ENCODE measurements around the gene ATG5.
"Not testable (repeated sequence)": the region's sequence is repeated elsewhere in the genome, so short reads cannot be mapped to it uniquely, and the experiment has no call there.

ATG5 gene

GRCh38 chr6:106160189-106160588 lies 165.4 kb downstream of the ATG5 start:
- H3K27me3 ChIP-seq (ENCODE audit: control insufficient read depth, insufficient read depth, low read length), result no peaks in the 10 kb centered on the region
- no peaks in the 10 kb centered on the region for H3K9me3 ChIP-seq (replicated peaks; ENCODE audit: low read length)
- peaks cover 44% of the 10 kb centered on the region for H3K4me1 ChIP-seq (ENCODE audit: control insufficient read depth, insufficient read depth, low read length)
- H3K9ac ChIP-seq (ENCODE audit: low read depth, low read length), result no peak overlapping the region
- no peak overlapping the region for H3K4me2 ChIP-seq (ENCODE audit: low read length)
- H3K36me3 ChIP-seq (ENCODE audit: insufficient read depth, low read length), result no peaks in the 10 kb centered on the region
- H3K4me3 ChIP-seq (ENCODE audit: low read length), result no peak overlapping the region

DNA sequence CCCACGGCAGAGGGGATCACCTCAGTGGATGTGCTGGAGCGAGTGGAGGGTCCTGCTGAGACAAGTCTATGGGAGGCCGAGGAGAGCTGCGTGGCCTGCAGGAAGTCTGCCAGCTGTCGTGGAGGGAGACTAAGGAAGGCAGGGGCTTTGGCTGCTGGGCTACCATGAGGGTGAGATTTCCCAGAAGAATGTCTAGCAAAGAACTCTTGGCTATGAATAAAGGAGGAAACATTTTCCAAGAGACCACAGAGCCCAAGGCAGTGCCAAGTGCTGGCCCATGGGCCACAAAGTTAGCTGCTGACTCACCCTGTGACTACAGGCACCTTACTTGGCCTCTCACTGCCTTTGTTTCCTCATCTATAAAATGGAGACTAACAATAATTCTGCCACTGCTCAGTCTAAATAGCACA lies 166.0 kb downstream of the ATG5 start:
- Histone ChIP-seq H3K4me1 (ENCODE audit: control insufficient read depth, insufficient read depth, low read length) (peaks cover 41% of the 10 kb centered on the region), H3K9me3 (replicated peaks; ENCODE audit: low read length) (no peaks in the 10 kb centered on the region), H3K9ac (ENCODE audit: low read depth, low read length) (peak overlapping the region; percentile 44), H3K4me2 (ENCODE audit: low read length) (peak overlapping the region; percentile 10), H3K36me3 (ENCODE audit: insufficient read depth, low read length) (no peaks in the 10 kb centered on the region), H3K4me3 (ENCODE audit: low read length) (no peak overlapping the region), H3K27me3 (ENCODE audit: control insufficient read depth, insufficient read depth, low read length) (no peaks in the 10 kb centered on the region)

- Histone ChIP-seq H3K27me3 (ENCODE audit: control insufficient read depth, insufficient read depth, low read length) (no peaks in the 10 kb centered on the region), H3K4me1 (ENCODE audit: control insufficient read depth, insufficient read depth, low read length) (peaks cover 34% of the 10 kb centered on the region), H3K4me3 (ENCODE audit: low read length) (no peak overlapping the region), H3K36me3 (ENCODE audit: insufficient read depth, low read length) (no peaks in the 10 kb centered on the region), H3K9ac (ENCODE audit: low read depth, low read length) (peak overlapping the region; percentile 44), H3K4me2 (ENCODE audit: low read length) (peak overlapping the region; percentile 10), H3K9me3 (replicated peaks; ENCODE audit: low read length) (no peaks in the 10 kb centered on the region)
Measured at GRCh38 chr6:106158816-106159215, 166.7 kb downstream of the ATG5 start.

DNA sequence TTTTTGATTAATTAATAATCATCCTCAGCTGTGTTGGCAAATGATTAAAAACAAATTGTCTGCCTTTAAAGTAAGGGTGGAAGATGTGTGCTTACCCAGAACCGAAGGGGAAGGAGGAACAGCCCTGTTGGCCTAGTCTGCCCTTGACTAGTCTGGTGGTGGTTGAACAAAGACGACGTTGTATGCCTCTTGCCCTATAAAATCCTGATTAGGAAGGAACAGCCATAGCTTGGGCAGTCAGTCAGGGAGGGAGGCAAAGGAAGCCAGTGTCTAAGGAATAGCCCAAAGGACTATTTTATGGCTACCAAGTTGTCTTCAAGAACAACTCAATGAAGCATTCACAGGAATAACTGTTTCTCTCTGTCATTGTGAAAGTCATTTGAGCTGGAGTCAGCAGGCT lies 168.7 kb downstream of the ATG5 start:
- Histone ChIP-seq H3K27me3 (ENCODE audit: control insufficient read depth, insufficient read depth, low read length) (no peaks in the 10 kb centered on the region), H3K4me2 (ENCODE audit: low read length) (no peak overlapping the region), H3K9ac (ENCODE audit: low read depth, low read length) (no peak overlapping the region), H3K9me3 (replicated peaks; ENCODE audit: low read length) (no peaks in the 10 kb centered on the region), H3K36me3 (ENCODE audit: insufficient read depth, low read length) (no peaks in the 10 kb centered on the region), H3K4me3 (ENCODE audit: low read length) (no peak overlapping the region), H3K4me1 (ENCODE audit: control insufficient read depth, insufficient read depth, low read length) (peaks cover 21% of the 10 kb centered on the region)

GRCh38 chr6:106156413-106156812 lies 169.1 kb downstream of the ATG5 start:
- no peaks in the 10 kb centered on the region for H3K9me3 ChIP-seq (replicated peaks; ENCODE audit: low read length)
- H3K4me3 ChIP-seq (ENCODE audit: low read length), result no peak overlapping the region
- H3K36me3 ChIP-seq (ENCODE audit: insufficient read depth, low read length), result no peaks in the 10 kb centered on the region
- H3K9ac ChIP-seq (ENCODE audit: low read depth, low read length), result no peak overlapping the region
- H3K4me1 ChIP-seq (ENCODE audit: control insufficient read depth, insufficient read depth, low read length), result peaks cover 21% of the 10 kb centered on the region
- no peaks in the 10 kb centered on the region for H3K27me3 ChIP-seq (ENCODE audit: control insufficient read depth, insufficient read depth, low read length)
- H3K4me2 ChIP-seq (ENCODE audit: low read length), result no peak overlapping the region

GRCh38 chr6:106155219-106155830 lies 170.2 kb downstream of the ATG5 start:
- H3K4me3 ChIP-seq (ENCODE audit: low read length), result no peak overlapping the region
- no peak overlapping the region for H3K9ac ChIP-seq (ENCODE audit: low read depth, low read length)
- peaks cover 21% of the 10 kb centered on the region for H3K4me1 ChIP-seq (ENCODE audit: control insufficient read depth, insufficient read depth, low read length)
- no peaks in the 10 kb centered on the region for H3K27me3 ChIP-seq (ENCODE audit: control insufficient read depth, insufficient read depth, low read length)
- no peak overlapping the region for H3K4me2 ChIP-seq (ENCODE audit: low read length)
- no peaks in the 10 kb centered on the region for H3K36me3 ChIP-seq (ENCODE audit: insufficient read depth, low read length)
- no peaks in the 10 kb centered on the region for H3K9me3 ChIP-seq (replicated peaks; ENCODE audit: low read length)

- no peak overlapping the region for H3K9ac ChIP-seq (ENCODE audit: low read depth, low read length)
- H3K4me3 ChIP-seq (ENCODE audit: low read length), result no peak overlapping the region
- no peaks in the 10 kb centered on the region for H3K36me3 ChIP-seq (ENCODE audit: insufficient read depth, low read length)
Measured at GRCh38 chr6:106154326-106154725, 171.2 kb downstream of the ATG5 start.

DNA sequence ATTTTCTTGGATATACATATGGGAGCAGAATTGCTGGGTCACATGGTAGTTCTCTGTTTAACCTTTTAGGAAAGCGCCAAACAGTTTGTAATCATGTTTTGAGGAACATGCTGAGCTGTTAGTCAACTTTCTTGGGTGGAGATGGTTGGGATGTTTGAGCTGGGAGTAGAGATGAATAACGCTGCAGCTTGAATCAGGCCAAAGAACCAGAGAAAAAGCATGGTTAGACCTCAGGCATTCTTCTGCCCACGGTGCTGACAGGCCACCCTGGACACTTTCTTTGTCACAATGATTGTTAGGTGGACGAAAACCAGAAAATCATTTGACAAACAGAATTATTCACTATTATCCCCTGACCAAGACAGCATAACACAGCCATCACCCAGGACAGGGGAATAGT lies 172.6 kb downstream of the ATG5 start:
- no peaks in the 10 kb centered on the region for H3K36me3 ChIP-seq (ENCODE audit: insufficient read depth, low read length)
- no peaks in the 10 kb centered on the region for H3K9me3 ChIP-seq (replicated peaks; ENCODE audit: low read length)
- H3K4me3 ChIP-seq (ENCODE audit: low read length), result no peak overlapping the region
- no peak overlapping the region for H3K9ac ChIP-seq (ENCODE audit: low read depth, low read length)
- H3K4me2 ChIP-seq (ENCODE audit: low read length), result no peak overlapping the region
- no peaks in the 10 kb centered on the region for H3K27me3 ChIP-seq (ENCODE audit: control insufficient read depth, insufficient read depth, low read length)
- H3K4me1 ChIP-seq (ENCODE audit: control insufficient read depth, insufficient read depth, low read length), result no peaks in the 10 kb centered on the region

More at GRCh38 chr6:106154326-106154725, 171.2 kb downstream of the ATG5 start:
- Histone ChIP-seq H3K4me1 (ENCODE audit: control insufficient read depth, insufficient read depth, low read length) (peaks cover 11% of the 10 kb centered on the region), H3K27me3 (ENCODE audit: control insufficient read depth, insufficient read depth, low read length) (no peaks in the 10 kb centered on the region), H3K4me2 (ENCODE audit: low read length) (no peak overlapping the region), H3K9me3 (replicated peaks; ENCODE audit: low read length) (no peaks in the 10 kb centered on the region)

- H3K36me3 ChIP-seq (ENCODE audit: insufficient read depth, low read length); H3K4me3 ChIP-seq (ENCODE audit: low read length); H3K9ac ChIP-seq (ENCODE audit: low read depth, low read length); H3K4me1 ChIP-seq (ENCODE audit: control insufficient read depth, insufficient read depth, low read length); H3K9me3 ChIP-seq (replicated peaks; ENCODE audit: low read length); H3K4me2 ChIP-seq (ENCODE audit: low read length); H3K27me3 ChIP-seq (ENCODE audit: control insufficient read depth, insufficient read depth, low read length): not testable (repeated sequence)
Measured at GRCh38 chr6:106152476-106152875, 173.1 kb downstream of the ATG5 start.

- no peaks in the 10 kb centered on the region for H3K36me3 ChIP-seq (ENCODE audit: insufficient read depth, low read length)
- H3K9me3 ChIP-seq (replicated peaks; ENCODE audit: low read length), result no peaks in the 10 kb centered on the region
- no peak overlapping the region for H3K9ac ChIP-seq (ENCODE audit: low read depth, low read length)
- H3K4me1 ChIP-seq (ENCODE audit: control insufficient read depth, insufficient read depth, low read length), result peaks cover 10% of the 10 kb centered on the region
- H3K4me2 ChIP-seq (ENCODE audit: low read length), result no peak overlapping the region
- H3K27me3 ChIP-seq (ENCODE audit: control insufficient read depth, insufficient read depth, low read length), result no peaks in the 10 kb centered on the region
- H3K4me3 ChIP-seq (ENCODE audit: low read length), result no peak overlapping the region
Measured at GRCh38 chr6:106149472-106150069, 176.0 kb downstream of the ATG5 start.

DNA sequence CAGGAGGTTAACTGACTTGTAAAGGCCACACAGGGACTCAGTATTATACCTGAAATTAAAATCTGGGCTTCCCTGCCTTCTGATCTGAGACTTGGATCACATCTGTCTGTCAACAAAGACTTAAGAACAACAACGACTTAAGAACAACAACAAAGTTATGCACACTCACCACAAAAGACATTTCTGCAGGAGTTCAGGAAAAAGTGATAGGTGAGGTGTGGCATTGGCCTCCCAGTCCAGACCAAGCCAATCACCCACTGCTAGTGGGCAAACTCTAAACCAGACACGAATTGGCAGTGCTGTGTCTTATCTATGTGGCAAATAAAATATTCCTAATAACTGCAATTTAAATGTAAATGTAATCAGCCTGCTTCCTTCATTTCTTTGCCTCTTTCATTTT lies 178.1 kb downstream of the ATG5 start:
- H3K9me3 ChIP-seq (replicated peaks; ENCODE audit: low read length), result no peaks in the 10 kb centered on the region
- no peak overlapping the region for H3K4me2 ChIP-seq (ENCODE audit: low read length)
- no peaks in the 10 kb centered on the region for H3K36me3 ChIP-seq (ENCODE audit: insufficient read depth, low read length)
- no peaks in the 10 kb centered on the region for H3K27me3 ChIP-seq (ENCODE audit: control insufficient read depth, insufficient read depth, low read length)
- no peak overlapping the region for H3K4me3 ChIP-seq (ENCODE audit: low read length)
- no peak overlapping the region for H3K9ac ChIP-seq (ENCODE audit: low read depth, low read length)
- peaks cover 10% of the 10 kb centered on the region for H3K4me1 ChIP-seq (ENCODE audit: control insufficient read depth, insufficient read depth, low read length)

DNA sequence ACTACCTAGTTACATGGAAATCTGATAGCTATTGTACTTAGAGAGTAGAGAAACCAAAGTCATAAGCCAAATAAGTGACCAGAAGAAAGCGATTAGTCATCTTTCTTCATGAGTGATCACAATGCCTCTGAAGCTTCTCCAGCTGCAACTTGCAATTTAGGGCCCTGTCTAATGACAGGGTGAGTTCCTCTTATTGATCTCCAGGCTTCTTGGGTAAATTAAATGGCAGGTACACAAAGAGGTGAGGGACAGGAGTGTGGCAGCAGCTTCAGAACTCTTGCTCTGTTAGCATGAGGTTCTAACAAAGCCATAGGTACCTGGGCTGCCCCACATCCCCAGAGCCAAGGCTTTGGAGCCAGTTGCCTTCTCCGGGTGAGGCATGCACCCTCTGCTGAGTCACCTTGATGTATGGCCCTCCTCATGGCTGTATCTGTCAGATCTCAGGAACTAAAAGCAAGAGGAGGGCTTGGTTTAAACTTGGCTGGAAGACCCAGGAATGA lies 178.7 kb downstream of the ATG5 start:
- H3K4me3 ChIP-seq (ENCODE audit: low read length), result no peak overlapping the region
- no peak overlapping the region for H3K9ac ChIP-seq (ENCODE audit: low read depth, low read length)
- H3K4me2 ChIP-seq (ENCODE audit: low read length), result no peak overlapping the region
- H3K36me3 ChIP-seq (ENCODE audit: insufficient read depth, low read length), result no peaks in the 10 kb centered on the region
- no peaks in the 10 kb centered on the region for H3K27me3 ChIP-seq (ENCODE audit: control insufficient read depth, insufficient read depth, low read length)
- no peaks in the 10 kb centered on the region for H3K9me3 ChIP-seq (replicated peaks; ENCODE audit: low read length)
- peaks cover 10% of the 10 kb centered on the region for H3K4me1 ChIP-seq (ENCODE audit: control insufficient read depth, insufficient read depth, low read length)

All from skeletal muscle satellite cell (primary cell).